ENCODE results near the gene PID1. TPM values are rescaled to one million over a fixed set of nuclear protein-coding genes. Genes with fewer than 3 reads are reported as not detected.

Gene PID1
- total RNA-seq, 1 experiment from 2014 or later, result 2.6 TPM

GRCh38 chr2:228986961-228987360, 284.1 kb downstream of the PID1 start (continued):
- TF ChIP-seq, protein P1, sequence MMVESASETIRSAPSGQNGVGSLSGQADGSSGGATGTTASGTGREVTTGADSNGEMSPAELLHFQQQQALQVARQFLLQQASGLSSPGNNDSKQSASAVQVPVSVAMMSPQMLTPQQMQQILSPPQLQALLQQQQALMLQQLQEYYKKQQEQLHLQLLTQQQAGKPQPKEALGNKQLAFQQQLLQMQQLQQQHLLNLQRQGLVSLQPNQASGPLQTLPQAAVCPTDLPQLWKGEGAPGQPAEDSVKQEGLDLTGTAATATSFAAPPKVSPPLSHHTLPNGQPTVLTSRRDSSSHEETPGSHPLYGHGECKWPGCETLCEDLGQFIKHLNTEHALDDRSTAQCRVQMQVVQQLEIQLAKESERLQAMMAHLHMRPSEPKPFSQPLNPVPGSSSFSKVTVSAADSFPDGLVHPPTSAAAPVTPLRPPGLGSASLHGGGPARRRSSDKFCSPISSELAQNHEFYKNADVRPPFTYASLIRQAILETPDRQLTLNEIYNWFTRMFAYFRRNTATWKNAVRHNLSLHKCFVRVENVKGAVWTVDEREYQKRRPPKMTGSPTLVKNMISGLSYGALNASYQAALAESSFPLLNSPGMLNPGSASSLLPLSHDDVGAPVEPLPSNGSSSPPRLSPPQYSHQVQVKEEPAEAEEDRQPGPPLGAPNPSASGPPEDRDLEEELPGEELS (CRISPR knock-in tag; IDR thresholded peaks at IDR 0.05), result no peak

DNA sequence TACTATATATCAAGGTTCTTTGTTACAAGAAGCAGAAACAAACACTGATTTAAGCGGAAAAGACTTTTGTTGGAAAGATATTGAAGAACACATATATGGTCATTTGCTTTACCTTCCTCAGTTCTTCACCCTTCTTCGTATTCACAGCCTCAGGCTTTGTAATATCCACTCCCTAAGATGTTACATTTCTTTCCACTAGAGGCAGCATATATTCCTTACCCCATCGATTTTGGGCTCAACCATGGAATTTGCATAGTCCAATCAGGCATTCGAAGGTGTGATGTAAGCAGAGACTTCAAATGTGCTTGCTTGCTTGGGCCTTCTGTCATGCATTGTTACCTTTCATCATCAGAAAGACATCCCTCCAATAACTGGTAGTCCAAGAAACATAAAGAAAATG, 287.4 kb downstream of the PID1 start:
- no peak overlapping the region for H3K4me3 Mint-ChIP-seq
- TF ChIP-seq ETV6 (CRISPR knock-in tag; IDR thresholded peaks at IDR 0.05) (no peak), MLX (CRISPR knock-in tag; IDR thresholded peaks at IDR 0.05) (no peak)
- TF ChIP-seq, protein P2, sequence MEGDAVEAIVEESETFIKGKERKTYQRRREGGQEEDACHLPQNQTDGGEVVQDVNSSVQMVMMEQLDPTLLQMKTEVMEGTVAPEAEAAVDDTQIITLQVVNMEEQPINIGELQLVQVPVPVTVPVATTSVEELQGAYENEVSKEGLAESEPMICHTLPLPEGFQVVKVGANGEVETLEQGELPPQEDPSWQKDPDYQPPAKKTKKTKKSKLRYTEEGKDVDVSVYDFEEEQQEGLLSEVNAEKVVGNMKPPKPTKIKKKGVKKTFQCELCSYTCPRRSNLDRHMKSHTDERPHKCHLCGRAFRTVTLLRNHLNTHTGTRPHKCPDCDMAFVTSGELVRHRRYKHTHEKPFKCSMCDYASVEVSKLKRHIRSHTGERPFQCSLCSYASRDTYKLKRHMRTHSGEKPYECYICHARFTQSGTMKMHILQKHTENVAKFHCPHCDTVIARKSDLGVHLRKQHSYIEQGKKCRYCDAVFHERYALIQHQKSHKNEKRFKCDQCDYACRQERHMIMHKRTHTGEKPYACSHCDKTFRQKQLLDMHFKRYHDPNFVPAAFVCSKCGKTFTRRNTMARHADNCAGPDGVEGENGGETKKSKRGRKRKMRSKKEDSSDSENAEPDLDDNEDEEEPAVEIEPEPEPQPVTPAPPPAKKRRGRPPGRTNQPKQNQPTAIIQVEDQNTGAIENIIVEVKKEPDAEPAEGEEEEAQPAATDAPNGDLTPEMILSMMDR (IDR thresholded peaks at IDR 0.05), result peak; percentile 19; the same call in 1 of the 2 replicates
- TF ChIP-seq, protein P3, sequence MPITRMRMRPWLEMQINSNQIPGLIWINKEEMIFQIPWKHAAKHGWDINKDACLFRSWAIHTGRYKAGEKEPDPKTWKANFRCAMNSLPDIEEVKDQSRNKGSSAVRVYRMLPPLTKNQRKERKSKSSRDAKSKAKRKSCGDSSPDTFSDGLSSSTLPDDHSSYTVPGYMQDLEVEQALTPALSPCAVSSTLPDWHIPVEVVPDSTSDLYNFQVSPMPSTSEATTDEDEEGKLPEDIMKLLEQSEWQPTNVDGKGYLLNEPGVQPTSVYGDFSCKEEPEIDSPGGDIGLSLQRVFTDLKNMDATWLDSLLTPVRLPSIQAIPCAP (CRISPR knock-in tag; IDR thresholded peaks at IDR 0.05), result no peak
- POLR2A ChIA-PET, result no interaction called here
- DNase-seq (ENCODE audit: low spot score), result no peak
- H3K36me3 Mint-ChIP-seq, result peaks cover 12% of the 10 kb centered on the region; the same call in 1 of the 2 replicates
- CTCF ChIA-PET, result no interaction called here
- peaks cover 71% of the 10 kb centered on the region for H3K9me3 Mint-ChIP-seq
- peak; percentile 72 for ATAC-seq
- no peaks in the 10 kb centered on the region for H3K27me3 Mint-ChIP-seq (ENCODE audit: low read depth)
- no peak overlapping the region for H3K27ac Mint-ChIP-seq
- H3K4me1 Mint-ChIP-seq, result no peaks in the 10 kb centered on the region

GRCh38 chr2:228974169-228974568, 296.9 kb downstream of the PID1 start:
- H3K27me3 Mint-ChIP-seq (ENCODE audit: low read depth), result no peaks in the 10 kb centered on the region; the same call in 1 of the 2 replicates
- H3K4me1 Mint-ChIP-seq, result no peaks in the 10 kb centered on the region
- DNase-seq (ENCODE audit: low spot score), result no peak
- no peak for ATAC-seq
- CTCF ChIA-PET, result no interaction called here
- H3K9me3 Mint-ChIP-seq, result peaks cover 6% of the 10 kb centered on the region
- POLR2A ChIA-PET, result no interaction called here
- no peaks in the 10 kb centered on the region for H3K36me3 Mint-ChIP-seq
- no peak overlapping the region for H3K4me3 Mint-ChIP-seq
- H3K27ac Mint-ChIP-seq, result no peak overlapping the region
- no peak for TF ChIP-seq FOXJ3 (CRISPR knock-in tag; IDR thresholded peaks at IDR 0.05; ENCODE audit: borderline replicate concordance)
- TF ChIP-seq PREB (CRISPR knock-in tag; IDR thresholded peaks at IDR 0.05; ENCODE audit: borderline replicate concordance), result no peak
- no peak for TF ChIP-seq ESRRA (CRISPR knock-in tag; IDR thresholded peaks at IDR 0.05; ENCODE audit: borderline replicate concordance)
- TF ChIP-seq HMGA2 (CRISPR knock-in tag; IDR thresholded peaks at IDR 0.05), result no peak
- TF ChIP-seq, protein P4, sequence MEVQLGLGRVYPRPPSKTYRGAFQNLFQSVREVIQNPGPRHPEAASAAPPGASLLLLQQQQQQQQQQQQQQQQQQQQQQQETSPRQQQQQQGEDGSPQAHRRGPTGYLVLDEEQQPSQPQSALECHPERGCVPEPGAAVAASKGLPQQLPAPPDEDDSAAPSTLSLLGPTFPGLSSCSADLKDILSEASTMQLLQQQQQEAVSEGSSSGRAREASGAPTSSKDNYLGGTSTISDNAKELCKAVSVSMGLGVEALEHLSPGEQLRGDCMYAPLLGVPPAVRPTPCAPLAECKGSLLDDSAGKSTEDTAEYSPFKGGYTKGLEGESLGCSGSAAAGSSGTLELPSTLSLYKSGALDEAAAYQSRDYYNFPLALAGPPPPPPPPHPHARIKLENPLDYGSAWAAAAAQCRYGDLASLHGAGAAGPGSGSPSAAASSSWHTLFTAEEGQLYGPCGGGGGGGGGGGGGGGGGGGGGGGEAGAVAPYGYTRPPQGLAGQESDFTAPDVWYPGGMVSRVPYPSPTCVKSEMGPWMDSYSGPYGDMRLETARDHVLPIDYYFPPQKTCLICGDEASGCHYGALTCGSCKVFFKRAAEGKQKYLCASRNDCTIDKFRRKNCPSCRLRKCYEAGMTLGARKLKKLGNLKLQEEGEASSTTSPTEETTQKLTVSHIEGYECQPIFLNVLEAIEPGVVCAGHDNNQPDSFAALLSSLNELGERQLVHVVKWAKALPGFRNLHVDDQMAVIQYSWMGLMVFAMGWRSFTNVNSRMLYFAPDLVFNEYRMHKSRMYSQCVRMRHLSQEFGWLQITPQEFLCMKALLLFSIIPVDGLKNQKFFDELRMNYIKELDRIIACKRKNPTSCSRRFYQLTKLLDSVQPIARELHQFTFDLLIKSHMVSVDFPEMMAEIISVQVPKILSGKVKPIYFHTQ (CRISPR knock-in tag; IDR thresholded peaks at IDR 0.05), result no peak
- TF ChIP-seq PRDM15 (CRISPR knock-in tag; IDR thresholded peaks at IDR 0.05), result no peak
- no peak for TF ChIP-seq TEAD4 (CRISPR knock-in tag; IDR thresholded peaks at IDR 0.05)
- TF ChIP-seq, protein P5, sequence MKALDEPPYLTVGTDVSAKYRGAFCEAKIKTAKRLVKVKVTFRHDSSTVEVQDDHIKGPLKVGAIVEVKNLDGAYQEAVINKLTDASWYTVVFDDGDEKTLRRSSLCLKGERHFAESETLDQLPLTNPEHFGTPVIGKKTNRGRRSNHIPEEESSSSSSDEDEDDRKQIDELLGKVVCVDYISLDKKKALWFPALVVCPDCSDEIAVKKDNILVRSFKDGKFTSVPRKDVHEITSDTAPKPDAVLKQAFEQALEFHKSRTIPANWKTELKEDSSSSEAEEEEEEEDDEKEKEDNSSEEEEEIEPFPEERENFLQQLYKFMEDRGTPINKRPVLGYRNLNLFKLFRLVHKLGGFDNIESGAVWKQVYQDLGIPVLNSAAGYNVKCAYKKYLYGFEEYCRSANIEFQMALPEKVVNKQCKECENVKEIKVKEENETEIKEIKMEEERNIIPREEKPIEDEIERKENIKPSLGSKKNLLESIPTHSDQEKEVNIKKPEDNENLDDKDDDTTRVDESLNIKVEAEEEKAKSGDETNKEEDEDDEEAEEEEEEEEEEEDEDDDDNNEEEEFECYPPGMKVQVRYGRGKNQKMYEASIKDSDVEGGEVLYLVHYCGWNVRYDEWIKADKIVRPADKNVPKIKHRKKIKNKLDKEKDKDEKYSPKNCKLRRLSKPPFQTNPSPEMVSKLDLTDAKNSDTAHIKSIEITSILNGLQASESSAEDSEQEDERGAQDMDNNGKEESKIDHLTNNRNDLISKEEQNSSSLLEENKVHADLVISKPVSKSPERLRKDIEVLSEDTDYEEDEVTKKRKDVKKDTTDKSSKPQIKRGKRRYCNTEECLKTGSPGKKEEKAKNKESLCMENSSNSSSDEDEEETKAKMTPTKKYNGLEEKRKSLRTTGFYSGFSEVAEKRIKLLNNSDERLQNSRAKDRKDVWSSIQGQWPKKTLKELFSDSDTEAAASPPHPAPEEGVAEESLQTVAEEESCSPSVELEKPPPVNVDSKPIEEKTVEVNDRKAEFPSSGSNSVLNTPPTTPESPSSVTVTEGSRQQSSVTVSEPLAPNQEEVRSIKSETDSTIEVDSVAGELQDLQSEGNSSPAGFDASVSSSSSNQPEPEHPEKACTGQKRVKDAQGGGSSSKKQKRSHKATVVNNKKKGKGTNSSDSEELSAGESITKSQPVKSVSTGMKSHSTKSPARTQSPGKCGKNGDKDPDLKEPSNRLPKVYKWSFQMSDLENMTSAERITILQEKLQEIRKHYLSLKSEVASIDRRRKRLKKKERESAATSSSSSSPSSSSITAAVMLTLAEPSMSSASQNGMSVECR (CRISPR knock-in tag; IDR thresholded peaks at IDR 0.05; ENCODE audit: borderline replicate concordance), result no peak
- no peak for TF ChIP-seq MYBL2 (CRISPR knock-in tag; IDR thresholded peaks at IDR 0.05)
- no peak for TF ChIP-seq EMX1 (CRISPR knock-in tag; IDR thresholded peaks at IDR 0.05)
